Measurements from ENCODE around the gene BRINP3. TPM values are rescaled to one million over a fixed set of nuclear protein-coding genes. Genes with fewer than 3 reads are reported as not detected.

The BRINP3 gene
- polyA plus RNA-seq, 2 of the 4 experiments (the other 2 are of a cell fraction), result not detected

DNA sequence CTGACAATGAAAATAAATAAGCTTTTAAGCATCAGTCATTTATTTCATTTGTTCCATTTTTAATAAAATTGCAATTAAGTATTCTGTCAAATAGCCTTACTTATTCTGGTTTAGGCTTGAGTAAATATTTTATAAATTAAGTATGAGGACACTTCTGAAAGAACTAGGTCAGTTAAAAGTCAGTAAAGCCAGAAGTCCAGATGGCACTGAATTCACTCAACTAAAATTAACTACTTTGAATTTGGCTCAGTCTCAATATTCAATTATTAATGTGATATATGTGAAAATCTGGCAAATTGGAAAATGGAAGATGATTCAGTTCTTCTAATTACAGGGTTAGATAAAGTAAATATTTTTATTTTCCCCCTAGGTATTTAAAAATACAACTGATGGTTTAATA, 174.2 kb downstream of the BRINP3 start:
- Histone ChIP-seq H3K4me2 (no peak overlapping the region), H3K4me3 (no peak overlapping the region), H3K9me3 (no peaks in the 10 kb centered on the region), H3K4me1 (no peaks in the 10 kb centered on the region), H3K27ac (no peak overlapping the region)
- FAIRE-seq (no peak), ATAC-seq (no peak), DNase-seq (ENCODE audit: low read depth in 1 of 2, low spot score in 1 of 2) (no peak)
- TF ChIP-seq CHD2 (IDR thresholded peaks at IDR 0.05; ENCODE audit: low read length, partially characterized antibody), result no peak
- no peak for TF ChIP-seq EP300 (IDR thresholded peaks at IDR 0.05)
- TF ChIP-seq EHF (CRISPR knock-in tag; IDR thresholded peaks at IDR 0.05), result no peak
- no peak for TF ChIP-seq CBX2 (IDR thresholded peaks at IDR 0.05; ENCODE audit: borderline replicate concordance, low read depth)
- TF ChIP-seq, protein P1, sequence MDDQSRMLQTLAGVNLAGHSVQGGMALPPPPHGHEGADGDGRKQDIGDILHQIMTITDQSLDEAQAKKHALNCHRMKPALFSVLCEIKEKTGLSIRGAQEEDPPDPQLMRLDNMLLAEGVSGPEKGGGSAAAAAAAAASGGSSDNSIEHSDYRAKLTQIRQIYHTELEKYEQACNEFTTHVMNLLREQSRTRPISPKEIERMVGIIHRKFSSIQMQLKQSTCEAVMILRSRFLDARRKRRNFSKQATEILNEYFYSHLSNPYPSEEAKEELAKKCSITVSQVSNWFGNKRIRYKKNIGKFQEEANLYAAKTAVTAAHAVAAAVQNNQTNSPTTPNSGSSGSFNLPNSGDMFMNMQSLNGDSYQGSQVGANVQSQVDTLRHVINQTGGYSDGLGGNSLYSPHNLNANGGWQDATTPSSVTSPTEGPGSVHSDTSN (IDR thresholded peaks at IDR 0.05), result no peak
- TF ChIP-seq POLR2AphosphoS2 (conservative IDR thresholded peaks at IDR 0.05; ENCODE audit: low read length), result no peak
- TF ChIP-seq MAZ (IDR thresholded peaks at IDR 0.05; ENCODE audit: borderline replicate concordance, low read depth, low read length), result no peak
- TF ChIP-seq, protein P2, sequence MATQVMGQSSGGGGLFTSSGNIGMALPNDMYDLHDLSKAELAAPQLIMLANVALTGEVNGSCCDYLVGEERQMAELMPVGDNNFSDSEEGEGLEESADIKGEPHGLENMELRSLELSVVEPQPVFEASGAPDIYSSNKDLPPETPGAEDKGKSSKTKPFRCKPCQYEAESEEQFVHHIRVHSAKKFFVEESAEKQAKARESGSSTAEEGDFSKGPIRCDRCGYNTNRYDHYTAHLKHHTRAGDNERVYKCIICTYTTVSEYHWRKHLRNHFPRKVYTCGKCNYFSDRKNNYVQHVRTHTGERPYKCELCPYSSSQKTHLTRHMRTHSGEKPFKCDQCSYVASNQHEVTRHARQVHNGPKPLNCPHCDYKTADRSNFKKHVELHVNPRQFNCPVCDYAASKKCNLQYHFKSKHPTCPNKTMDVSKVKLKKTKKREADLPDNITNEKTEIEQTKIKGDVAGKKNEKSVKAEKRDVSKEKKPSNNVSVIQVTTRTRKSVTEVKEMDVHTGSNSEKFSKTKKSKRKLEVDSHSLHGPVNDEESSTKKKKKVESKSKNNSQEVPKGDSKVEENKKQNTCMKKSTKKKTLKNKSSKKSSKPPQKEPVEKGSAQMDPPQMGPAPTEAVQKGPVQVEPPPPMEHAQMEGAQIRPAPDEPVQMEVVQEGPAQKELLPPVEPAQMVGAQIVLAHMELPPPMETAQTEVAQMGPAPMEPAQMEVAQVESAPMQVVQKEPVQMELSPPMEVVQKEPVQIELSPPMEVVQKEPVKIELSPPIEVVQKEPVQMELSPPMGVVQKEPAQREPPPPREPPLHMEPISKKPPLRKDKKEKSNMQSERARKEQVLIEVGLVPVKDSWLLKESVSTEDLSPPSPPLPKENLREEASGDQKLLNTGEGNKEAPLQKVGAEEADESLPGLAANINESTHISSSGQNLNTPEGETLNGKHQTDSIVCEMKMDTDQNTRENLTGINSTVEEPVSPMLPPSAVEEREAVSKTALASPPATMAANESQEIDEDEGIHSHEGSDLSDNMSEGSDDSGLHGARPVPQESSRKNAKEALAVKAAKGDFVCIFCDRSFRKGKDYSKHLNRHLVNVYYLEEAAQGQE (IDR thresholded peaks at IDR 0.05), result no peak
- no peak for TF ChIP-seq KDM1A (IDR thresholded peaks at IDR 0.05; ENCODE audit: low read depth)
- no peak for TF ChIP-seq RAD21 (conservative IDR thresholded peaks at IDR 0.05 in 1 of 2, IDR thresholded peaks at IDR 0.05 in 1 of 2)
- ChIA-PET CTCF (no interaction called here), POLR2A (no interaction called here)

DNA sequence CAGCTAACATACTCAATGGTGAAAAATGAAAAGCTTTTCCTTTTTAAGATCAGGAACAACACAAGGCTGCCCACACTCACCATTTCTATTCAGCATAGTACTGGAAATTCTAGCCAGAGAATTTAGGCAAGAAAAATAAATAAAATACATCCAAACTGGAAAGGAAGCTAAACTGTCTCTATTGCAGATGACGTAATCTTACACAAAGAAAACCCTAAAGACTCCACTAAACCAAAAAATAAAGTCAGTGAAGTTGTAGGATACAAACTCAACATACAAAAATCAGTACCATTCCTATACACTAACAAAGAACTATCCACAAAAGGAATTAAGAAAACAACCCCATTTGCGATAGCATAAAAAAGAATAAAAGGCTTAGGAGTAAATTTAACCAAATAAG, 181.2 kb downstream of the BRINP3 start:
- ATAC-seq (no peak), DNase-seq (ENCODE audit: low read depth in 1 of 2, low spot score in 1 of 2) (no peak), FAIRE-seq (no peak)
- no peaks in the 10 kb centered on the region for H3K4me1 ChIP-seq
- WGBS (ENCODE audit: missing lambda C conversion rate), result 80% methylated on average over 2 of the region's 2 CpGs
- no peaks in the 10 kb centered on the region for H3K9me3 ChIP-seq
- no peak overlapping the region for H3K4me3 ChIP-seq
- ChIA-PET POLR2A (no interaction called here), CTCF (no interaction called here)
- H3K27ac ChIP-seq, result no peak overlapping the region
- H3K4me2 ChIP-seq, result no peak overlapping the region
- TF ChIP-seq, protein P3, sequence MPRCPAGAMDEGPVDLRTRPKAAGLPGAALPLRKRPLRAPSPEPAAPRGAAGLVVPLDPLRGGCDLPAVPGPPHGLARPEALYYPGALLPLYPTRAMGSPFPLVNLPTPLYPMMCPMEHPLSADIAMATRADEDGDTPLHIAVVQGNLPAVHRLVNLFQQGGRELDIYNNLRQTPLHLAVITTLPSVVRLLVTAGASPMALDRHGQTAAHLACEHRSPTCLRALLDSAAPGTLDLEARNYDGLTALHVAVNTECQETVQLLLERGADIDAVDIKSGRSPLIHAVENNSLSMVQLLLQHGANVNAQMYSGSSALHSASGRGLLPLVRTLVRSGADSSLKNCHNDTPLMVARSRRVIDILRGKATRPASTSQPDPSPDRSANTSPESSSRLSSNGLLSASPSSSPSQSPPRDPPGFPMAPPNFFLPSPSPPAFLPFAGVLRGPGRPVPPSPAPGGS (IDR thresholded peaks at IDR 0.05), result no peak
- TF ChIP-seq RAD21 (conservative IDR thresholded peaks at IDR 0.05 in 1 of 2, IDR thresholded peaks at IDR 0.05 in 1 of 2) (no peak), JUNB (IDR thresholded peaks at IDR 0.05) (no peak), FOXS1 (CRISPR knock-in tag; IDR thresholded peaks at IDR 0.05) (no peak), ZFP36 (IDR thresholded peaks at IDR 0.05; ENCODE audit: borderline replicate concordance, partially characterized antibody) (no peak), CEBPB (IDR thresholded peaks at IDR 0.05) (no peak), HOXA7 (CRISPR knock-in tag; IDR thresholded peaks at IDR 0.05) (no peak), CBX8 (IDR thresholded peaks at IDR 0.05) (no peak), KDM5A (IDR thresholded peaks at IDR 0.05) (no peak)

DNA sequence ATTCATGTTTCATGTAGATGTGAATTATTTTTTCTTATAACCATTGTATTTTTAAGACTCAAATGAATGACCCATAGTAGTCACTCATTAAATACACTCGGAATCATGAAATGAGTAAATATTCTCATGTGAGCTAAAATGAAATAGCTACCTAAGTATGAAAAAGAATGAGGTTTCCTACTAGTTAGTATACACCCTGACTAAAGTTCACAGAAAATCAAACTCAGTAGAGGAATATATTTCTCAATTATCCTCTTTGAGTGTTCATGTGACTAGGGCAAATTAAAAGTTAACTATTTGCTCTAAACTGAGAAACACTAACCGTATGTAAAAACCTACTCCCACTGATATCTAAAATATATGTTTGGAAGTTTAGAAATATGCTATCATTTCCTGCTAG, 187.8 kb downstream of the BRINP3 start:
- CTCF ChIA-PET, result no interaction called here
- FAIRE-seq, result no peak
- POLR2A ChIA-PET, result no interaction called here
- Histone ChIP-seq H3K4me3 (no peak overlapping the region), H3K4me1 (no peaks in the 10 kb centered on the region), H3K9me3 (no peaks in the 10 kb centered on the region), H3K27ac (no peak overlapping the region), H3K4me2 (no peak overlapping the region)
- no peak for ATAC-seq
- 78% methylated on average over 2 of the region's 2 CpGs for WGBS (ENCODE audit: missing lambda C conversion rate)
- TF ChIP-seq, protein P2 (IDR thresholded peaks at IDR 0.05), result no peak
- DNase-seq (ENCODE audit: low read depth in 1 of 2, low spot score in 1 of 2), result no peak
